ENCODE measurements around the gene ADORA1. TPM values are rescaled to one million over a fixed set of nuclear protein-coding genes. Genes with fewer than 3 reads are reported as not detected.

ADORA1 gene
- total RNA-seq, 4 donors from 2014 or later: 1.4 to 4.3 (median 2.6) TPM

GRCh38 chr1:203175237-203175826, 47.8 kb downstream of the ADORA1 start, which contains the start of gene MYBPH:
TSS of gene MYBPH (minus strand) at chr1:203175826. CDS start at chr1:203175755, 71 bp downstream.
- no peak for TF ChIP-seq CTCF (IDR thresholded peaks at IDR 0.05)
- no peak for ATAC-seq (ENCODE audit: low FRiP score)
- no peak for DNase-seq (ENCODE audit: low spot score)

GRCh38 chr1:203175827-203176241, 48.3 kb downstream of the ADORA1 start:
- DNase-seq (ENCODE audit: low spot score) (no peak), ATAC-seq (ENCODE audit: low FRiP score) (no peak)

GRCh38 chr1:203176273-203177035, 48.9 kb downstream of the ADORA1 start:
- TF ChIP-seq CTCF (IDR thresholded peaks at IDR 0.05): no peak
- DNase-seq (ENCODE audit: low spot score) (no peak), ATAC-seq (ENCODE audit: low FRiP score) (no peak)

More at GRCh38 chr1:203175827-203176241, 48.3 kb downstream of the ADORA1 start:
- no peak for TF ChIP-seq CTCF (IDR thresholded peaks at IDR 0.05)

GRCh38 chr1:203177036-203177405, 49.5 kb downstream of the ADORA1 start:
- no peak for ATAC-seq (ENCODE audit: low FRiP score)
- no peak for TF ChIP-seq CTCF (IDR thresholded peaks at IDR 0.05)
- DNase-seq (ENCODE audit: low spot score): no peak

GRCh38 chr1:203177470-203178039, 50.0 kb downstream of the ADORA1 start:
- TF ChIP-seq CTCF (IDR thresholded peaks at IDR 0.05): no peak
- ATAC-seq (ENCODE audit: low FRiP score) (no peak), DNase-seq (ENCODE audit: low spot score) (no peak)

GRCh38 chr1:203178083-203178482, 50.6 kb downstream of the ADORA1 start:
- no peak for TF ChIP-seq CTCF (IDR thresholded peaks at IDR 0.05)
- no peak for ATAC-seq (ENCODE audit: low FRiP score)
- DNase-seq (ENCODE audit: low spot score): no peak

Data from omental fat pad (tissue), 4 donors.